Stomach (tissue), 9 donors: ENCODE results near the gene UBTD1. TPM values are rescaled to one million over a fixed set of nuclear protein-coding genes. Genes with fewer than 3 reads are reported as not detected.

Experiments used
- DNase-seq, 2 donors: peaks; one replicate each; pipeline versions ENCODE4 v3.0.0 to v3.0.0-alpha.2; 2013 to 2019
- H3K27ac ChIP-seq, 5 donors: fragments of 200-600 bp in 4 of 5; sonication (generic) in 4 of 5; one replicate each; pipeline ENCODE4 v1.5.1; 2013 to 2019; ENCODE audit warnings: mild to moderate bottlenecking in 1 of 5, moderate library complexity in 1 of 5
- H3K27me3 ChIP-seq, 3 donors: fragments of 200-600 bp; sonication (generic); one replicate each; pipeline ENCODE4 v1.5.1; 2017 to 2019; ENCODE audit warnings: mixed run types in 1 of 3
- H3K36me3 ChIP-seq, 4 donors: fragments of 200-600 bp; sonication (generic); 1 replicate in 3 of 4; 2 replicates in 1 of 4; pipeline ENCODE4 v1.5.1; 2016 to 2019
- H3K4me1 ChIP-seq, 4 donors: fragments of 200-600 bp; sonication (generic); one replicate each; pipeline ENCODE4 v1.5.1; 2016 to 2019
- H3K4me3 ChIP-seq, 4 donors: fragments of 200-600 bp; sonication (generic) in 3 of 4; one replicate each; pipeline ENCODE4 v1.5.1; 2016 to 2019; ENCODE audit warnings: mild to moderate bottlenecking in 1 of 4
- H3K9me3 ChIP-seq, 4 donors: fragments of 200-600 bp; sonication (generic); one replicate each; pipeline ENCODE4 v1.5.1; 2016 to 2019
- EP300 ChIP-seq: sonication (generic); formaldehyde crosslinking; IDR thresholded peaks from one replicate; pipeline ENCODE4 v1.6.1; 2017; ENCODE audit warnings: antibody characterized with exemption
- POLR2A ChIP-seq, 4 donors: fragments of 450-650 bp; IDR thresholded peaks; one replicate each; pipeline ENCODE4 v1.6.1; 2016; ENCODE audit warnings: antibody characterized with exemption in 4 of 4, control low read depth in 2 of 4, mild to moderate bottlenecking in 1 of 4, moderate library complexity in 1 of 4
- POLR2AphosphoS5 ChIP-seq, 3 donors: sonication (generic); formaldehyde crosslinking; IDR thresholded peaks; one replicate each; pipeline ENCODE4 v1.6.1; 2016; ENCODE audit warnings: antibody characterized with exemption in 3 of 3
- WGBS, 5 donors: extraction: QIAGEN DNeasy Blood & Tissue Kit in 3 of 5; methylation state at CpG; one replicate each; pipeline versions ENCODE4 v1.1.5 to v1.1.7; 2013 to 2018; 5-methylcytosine and 5-hydroxymethylcytosine counted together
- intact Hi-C: fragments of 100-400 bp; cut with DNase I; formaldehyde crosslinking; loops from one replicate; pipeline ENCODE4 v1.15.1; 2023; ENCODE audit warnings: low total_unique reads
- polyA plus RNA-seq, 3 donors: library from polyadenylated mRNA; stranded (reverse); fragments of 200-250 nt; gene quantifications; one replicate each; pipeline ENCODE4 v1.2.3, GENCODE V29; 2013
- total RNA-seq, 5 donors: library from RNA; depleted of rRNA; stranded (reverse); fragments of >200 nt; gene quantifications; one replicate each; pipeline versions ENCODE4 v1.1.0 to v1.2.3, GENCODE V29; 2014 to 2016
- TF ChIP-seq, protein P1 (sequence below), 7 experiments: fragments of 450-650 bp in 4 of 7; fragments of 200-600 bp in 3 of 7; sonication (generic) in 3 of 7; IDR thresholded peaks; one replicate each; pipeline ENCODE4 v1.5.1; 2016 to 2019; ENCODE audit warnings: antibody characterized with exemption in 7 of 7, control low read depth in 2 of 7, mild to moderate bottlenecking in 1 of 7
- donor health status: healthy with polysubstance abuse.
- donor health status: Bipolar disorder and iron deficiency.
- donor health status: healthy.

The UBTD1 gene
- total and polyA plus RNA-seq, 8 donors, result 1.3 to 22.9 (median 8.1) TPM

DNA sequence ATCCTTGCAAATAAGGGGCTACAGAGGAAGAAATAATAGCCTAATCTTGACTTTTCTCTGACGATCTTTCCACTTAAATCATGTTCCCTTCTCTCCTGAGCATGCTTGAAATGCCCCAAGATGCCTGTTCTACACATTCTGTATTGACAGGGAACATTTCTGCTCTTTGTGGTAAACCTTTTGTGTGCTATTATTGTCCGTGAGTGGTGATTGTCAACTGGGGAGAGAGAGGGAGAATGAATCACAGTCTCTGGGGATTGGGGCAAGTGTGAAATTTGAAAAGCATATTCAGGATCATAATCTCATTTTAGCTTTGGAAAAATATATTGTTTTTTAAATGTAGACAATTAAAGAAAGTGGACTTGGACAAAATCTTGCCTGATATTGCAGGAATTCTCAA, 20.6 kb downstream of the UBTD1 start:
- WGBS, 5 donors, result 37 to 77% (median 66%) methylated on average over 2 of the region's 2 CpGs
- no peaks in the 10 kb centered on the region for H3K36me3 ChIP-seq
- intact Hi-C loops, result no loop called here

DNA sequence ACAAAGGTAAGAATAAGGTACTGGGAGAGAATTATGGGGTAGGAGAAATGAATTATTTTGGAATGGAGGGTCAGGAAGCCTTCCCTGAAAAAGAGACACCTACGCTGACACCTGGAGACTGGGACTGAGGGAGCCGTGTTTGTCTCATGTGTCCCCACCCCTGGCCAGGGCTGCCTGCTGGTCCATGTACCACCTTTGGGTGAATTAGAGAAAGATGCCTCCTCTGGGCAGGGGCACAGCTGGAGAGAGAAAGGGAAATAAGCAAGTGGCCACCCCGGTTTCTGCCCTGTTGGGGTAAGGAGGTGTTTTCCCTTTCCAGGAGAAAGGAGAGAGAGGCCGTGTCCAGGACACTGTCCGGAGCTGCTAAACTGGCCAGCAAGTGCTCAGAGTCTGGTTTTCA, 21.8 kb downstream of the UBTD1 start:
- 53 to 82% (median 73%) methylated on average over 5 of the region's 5 CpGs for WGBS, 5 donors
- no peak overlapping the region for H3K27ac ChIP-seq
- no peak for TF ChIP-seq EP300
- TF ChIP-seq POLR2A (IDR thresholded peaks at IDR 0.05), result no peak
- no peak for TF ChIP-seq POLR2AphosphoS5 (IDR thresholded peaks at IDR 0.05)
- TF ChIP-seq, protein P1, sequence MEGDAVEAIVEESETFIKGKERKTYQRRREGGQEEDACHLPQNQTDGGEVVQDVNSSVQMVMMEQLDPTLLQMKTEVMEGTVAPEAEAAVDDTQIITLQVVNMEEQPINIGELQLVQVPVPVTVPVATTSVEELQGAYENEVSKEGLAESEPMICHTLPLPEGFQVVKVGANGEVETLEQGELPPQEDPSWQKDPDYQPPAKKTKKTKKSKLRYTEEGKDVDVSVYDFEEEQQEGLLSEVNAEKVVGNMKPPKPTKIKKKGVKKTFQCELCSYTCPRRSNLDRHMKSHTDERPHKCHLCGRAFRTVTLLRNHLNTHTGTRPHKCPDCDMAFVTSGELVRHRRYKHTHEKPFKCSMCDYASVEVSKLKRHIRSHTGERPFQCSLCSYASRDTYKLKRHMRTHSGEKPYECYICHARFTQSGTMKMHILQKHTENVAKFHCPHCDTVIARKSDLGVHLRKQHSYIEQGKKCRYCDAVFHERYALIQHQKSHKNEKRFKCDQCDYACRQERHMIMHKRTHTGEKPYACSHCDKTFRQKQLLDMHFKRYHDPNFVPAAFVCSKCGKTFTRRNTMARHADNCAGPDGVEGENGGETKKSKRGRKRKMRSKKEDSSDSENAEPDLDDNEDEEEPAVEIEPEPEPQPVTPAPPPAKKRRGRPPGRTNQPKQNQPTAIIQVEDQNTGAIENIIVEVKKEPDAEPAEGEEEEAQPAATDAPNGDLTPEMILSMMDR (IDR thresholded peaks at IDR 0.05), result no peak
- intact Hi-C loops, result no loop called here
- no peak overlapping the region for H3K4me3 ChIP-seq
- H3K4me1 ChIP-seq, result peaks cover 9 to 23% (median 13%) of the 10 kb centered on the region in 4 donors
- H3K9me3 ChIP-seq, result no peaks in the 10 kb centered on the region
- no peaks in the 10 kb centered on the region for H3K36me3 ChIP-seq
- DNase-seq, result no peak
- H3K27me3 ChIP-seq, result no peaks in the 10 kb centered on the region

More for the DNA sequence above, 20.6 kb downstream of the UBTD1 start:
- no peaks in the 10 kb centered on the region for H3K27me3 ChIP-seq
- no peak overlapping the region for H3K27ac ChIP-seq
- no peaks in the 10 kb centered on the region for H3K9me3 ChIP-seq
- no peak overlapping the region for H3K4me3 ChIP-seq
- no peak for DNase-seq
- peaks cover 9 to 24% (median 16%) of the 10 kb centered on the region in 4 donors for H3K4me1 ChIP-seq
- no peak for TF ChIP-seq EP300
- TF ChIP-seq POLR2A (IDR thresholded peaks at IDR 0.05), result no peak
- no peak for TF ChIP-seq POLR2AphosphoS5 (IDR thresholded peaks at IDR 0.05)
- TF ChIP-seq, protein P1 (IDR thresholded peaks at IDR 0.05), result no peak

DNA sequence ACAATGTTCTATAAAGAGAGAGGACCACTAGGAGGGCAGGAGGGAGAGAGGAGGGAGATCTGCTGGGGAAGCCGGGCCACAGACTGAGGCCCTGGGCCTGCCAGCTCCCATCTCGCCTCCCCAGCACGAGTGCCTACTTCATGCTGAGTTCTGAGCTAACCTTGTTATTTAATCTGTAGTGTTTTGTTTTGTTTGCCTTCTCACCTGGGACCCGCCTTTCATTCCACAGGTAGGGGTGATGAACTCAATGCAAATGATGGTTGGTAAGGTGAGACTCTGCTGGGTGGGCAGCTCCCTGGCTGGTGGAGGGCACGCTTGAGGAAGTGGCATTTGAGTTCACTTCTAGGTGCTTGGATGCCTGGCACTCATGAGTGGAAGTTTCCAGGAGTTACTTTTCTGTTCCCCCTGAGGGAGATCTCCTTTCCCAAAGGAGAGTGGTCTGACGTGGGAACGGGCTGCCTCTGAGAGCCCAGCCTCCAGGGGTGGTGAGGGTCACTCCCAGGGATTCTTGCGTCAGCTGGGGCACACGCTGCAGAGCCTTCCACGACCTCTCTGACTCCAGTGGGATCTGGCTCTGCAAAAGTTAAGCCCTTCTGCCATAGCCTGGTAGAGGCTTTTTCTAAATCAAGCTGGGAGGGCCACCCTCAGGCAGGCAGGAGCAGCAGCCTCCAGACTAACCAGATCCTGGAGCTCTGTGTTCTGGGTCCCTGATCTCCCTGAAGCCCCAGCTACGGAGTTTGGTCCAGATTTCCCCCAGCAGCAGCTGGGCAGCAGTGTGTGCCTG, 22.4 kb downstream of the UBTD1 start:
- peak in 1 of 2 donors; percentile 57 for DNase-seq
- H3K9me3 ChIP-seq, result no peaks in the 10 kb centered on the region
- intact Hi-C loops, result no loop called here
- H3K4me1 ChIP-seq, result peaks cover 9 to 23% (median 11%) of the 10 kb centered on the region in 4 donors
- no peak overlapping the region for H3K4me3 ChIP-seq
- TF ChIP-seq POLR2A (IDR thresholded peaks at IDR 0.05) (no peak), POLR2AphosphoS5 (IDR thresholded peaks at IDR 0.05) (no peak), EP300 (no peak)
- TF ChIP-seq, protein P1 (IDR thresholded peaks at IDR 0.05), result no peak
- H3K27me3 ChIP-seq, result no peaks in the 10 kb centered on the region
- WGBS, 5 donors, result 50 to 76% (median 65%) methylated on average over 9 to 11 of the region's 11 CpGs
- H3K36me3 ChIP-seq, result no peaks in the 10 kb centered on the region
- H3K27ac ChIP-seq, result no peak overlapping the region

DNA sequence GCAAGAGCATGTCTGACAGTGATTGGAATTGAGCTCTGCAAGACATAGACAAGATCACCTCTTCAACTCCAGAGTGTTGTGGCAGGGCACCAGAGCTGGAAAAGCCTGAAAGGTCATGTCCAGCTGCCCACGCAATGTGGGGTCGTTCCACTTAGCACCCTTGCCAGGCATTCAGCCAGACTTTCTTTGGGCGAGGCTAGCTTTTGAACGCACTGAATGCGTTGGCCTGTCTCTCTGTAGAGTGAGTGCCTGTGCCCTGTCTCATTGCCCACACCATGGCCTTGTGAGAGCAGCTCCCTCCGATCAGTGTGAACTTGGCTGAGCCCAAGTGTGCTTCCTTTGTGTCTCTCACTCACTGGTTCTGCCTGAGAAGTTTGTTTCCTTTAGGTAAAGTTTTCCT, 23.3 kb downstream of the UBTD1 start:
- intact Hi-C loops, result no loop called here
- no peak overlapping the region for H3K27ac ChIP-seq
- no peak overlapping the region for H3K4me3 ChIP-seq
- no peaks in the 10 kb centered on the region for H3K27me3 ChIP-seq
- H3K36me3 ChIP-seq, result no peaks in the 10 kb centered on the region
- 56 to 81% (median 66%) methylated on average over 5 to 6 of the region's 6 CpGs for WGBS, 5 donors
- H3K4me1 ChIP-seq, result peaks cover 9 to 23% (median 11%) of the 10 kb centered on the region in 4 donors
- DNase-seq, result no peak
- H3K9me3 ChIP-seq, result no peaks in the 10 kb centered on the region
- TF ChIP-seq POLR2AphosphoS5 (IDR thresholded peaks at IDR 0.05) (no peak), EP300 (no peak), POLR2A (IDR thresholded peaks at IDR 0.05) (no peak)
- TF ChIP-seq, protein P1 (IDR thresholded peaks at IDR 0.05), result no peak
